NCI-H2081 (cell line): ENCODE measurements around the gene MAP3K14.

Source experiments
- DNase-seq, 2 experiments: peaks; one replicate each; lab custom pipeline; 2025; lab: John Stamatoyannopoulos, UW

The MAP3K14 gene

DNA sequence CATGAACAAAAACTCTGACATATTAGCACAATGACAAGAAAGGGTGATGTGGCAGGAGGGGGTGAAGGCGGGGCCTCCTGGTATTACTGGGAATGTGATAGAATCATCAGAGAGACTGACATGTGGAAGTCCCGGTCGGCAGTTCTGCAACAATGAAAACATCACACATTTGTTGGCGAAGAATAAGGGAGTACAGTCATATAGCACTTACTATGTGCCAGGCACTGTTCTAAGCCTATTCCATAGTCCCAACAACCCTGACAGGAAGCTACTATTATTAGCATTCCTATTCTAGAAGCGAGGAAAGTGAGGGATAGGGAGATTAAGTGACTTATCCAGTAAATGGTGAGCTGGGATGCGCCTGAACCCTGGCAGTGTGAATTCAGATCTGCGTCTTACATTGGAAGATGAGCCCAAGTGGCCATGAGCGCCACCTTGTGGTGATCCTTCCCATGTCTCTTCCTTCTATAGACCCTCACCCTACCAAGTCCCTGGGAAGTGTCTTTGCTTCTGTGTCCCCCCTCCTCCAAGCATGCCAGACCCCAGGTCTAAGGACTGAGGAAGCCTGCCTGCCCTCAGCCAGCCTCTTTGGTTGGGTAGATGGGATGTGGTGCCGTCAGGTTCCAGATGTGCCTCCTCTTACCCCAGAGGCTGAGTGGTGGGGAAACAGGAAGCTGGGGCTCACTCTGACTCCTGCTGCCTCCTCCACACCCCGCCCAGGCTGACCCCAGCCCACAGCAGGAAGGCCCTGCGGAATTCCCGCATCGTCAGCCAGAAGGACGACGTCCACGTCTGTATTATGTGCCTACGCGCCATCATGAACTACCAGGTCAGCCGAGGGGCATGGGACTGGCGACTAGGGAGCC lies 81.2 kb downstream of the MAP3K14 start:
- peak; percentile 48 to 58 for DNase-seq

GRCh38 chr17:45234641-45235415 lies 82.0 kb downstream of the MAP3K14 start:
- peak; percentile 62 to 68 for DNase-seq

DNA sequence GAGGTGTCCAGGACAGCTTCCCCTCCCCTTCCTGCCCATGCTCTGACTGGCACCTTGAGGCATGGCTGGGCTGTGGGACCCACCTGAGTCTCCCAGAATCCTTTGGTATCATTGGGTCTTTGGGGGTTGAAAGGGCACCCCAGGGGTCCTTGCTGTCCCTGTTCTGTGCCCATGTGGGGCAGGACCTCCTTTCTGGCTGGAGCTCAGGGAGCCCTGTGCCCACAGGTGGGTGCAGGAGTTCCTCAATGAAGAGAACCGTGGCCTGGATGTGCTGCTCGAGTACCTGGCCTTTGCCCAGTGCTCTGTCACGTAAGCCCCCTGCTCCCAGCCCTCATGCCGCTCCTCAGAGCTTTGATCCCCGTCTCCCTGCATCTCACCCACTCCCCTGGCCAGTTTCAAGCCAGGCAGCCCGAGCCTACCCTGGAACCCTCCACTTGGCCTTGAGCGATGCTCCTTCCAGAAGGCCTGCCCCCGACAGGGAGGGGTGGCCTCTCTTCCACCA lies 83.3 kb downstream of the MAP3K14 start:
- no peak for DNase-seq

DNA sequence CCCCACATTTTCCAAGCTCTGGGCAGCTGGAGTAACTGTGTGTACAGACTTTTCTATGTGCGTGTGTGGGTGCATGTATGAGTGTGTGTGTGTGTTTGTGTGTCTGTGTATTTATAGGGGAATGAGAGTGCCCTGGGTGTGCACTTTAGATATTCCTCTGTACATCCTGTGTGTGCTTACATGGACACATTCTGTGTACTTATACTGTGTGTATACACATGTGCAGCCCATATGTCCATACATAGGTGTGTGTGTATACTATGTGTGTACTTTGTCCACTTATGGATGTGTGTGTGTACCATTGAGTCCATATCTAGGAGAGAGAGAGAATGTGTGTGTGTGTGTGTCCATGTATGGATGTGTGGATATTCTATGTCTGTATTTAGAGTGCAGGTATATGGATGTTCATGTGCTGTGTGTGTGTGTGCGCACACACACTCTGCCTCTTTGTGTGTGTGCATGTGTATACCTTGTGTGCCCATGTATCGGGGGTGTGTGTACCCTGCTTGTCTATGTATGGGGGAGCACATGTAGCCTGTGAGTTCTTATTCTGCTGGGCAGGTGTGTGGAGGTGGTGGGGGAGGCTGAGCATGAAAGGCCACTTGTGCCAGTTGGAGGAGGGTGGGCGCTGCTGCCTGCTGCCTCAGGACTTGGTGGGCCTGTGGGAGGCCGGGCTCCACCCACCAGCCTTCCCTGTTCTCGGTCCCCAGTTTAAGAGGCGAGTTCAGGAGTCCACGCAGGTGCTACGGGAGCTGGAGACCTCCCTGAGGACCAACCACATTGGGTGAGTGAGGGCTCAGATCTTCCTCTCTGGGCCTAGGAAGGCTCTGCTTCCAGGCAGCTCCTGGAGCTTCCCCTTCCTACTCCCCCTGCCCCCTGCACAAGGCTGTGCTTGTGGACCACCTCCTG lies 84.1 kb downstream of the MAP3K14 start:
- no peak for DNase-seq

DNA sequence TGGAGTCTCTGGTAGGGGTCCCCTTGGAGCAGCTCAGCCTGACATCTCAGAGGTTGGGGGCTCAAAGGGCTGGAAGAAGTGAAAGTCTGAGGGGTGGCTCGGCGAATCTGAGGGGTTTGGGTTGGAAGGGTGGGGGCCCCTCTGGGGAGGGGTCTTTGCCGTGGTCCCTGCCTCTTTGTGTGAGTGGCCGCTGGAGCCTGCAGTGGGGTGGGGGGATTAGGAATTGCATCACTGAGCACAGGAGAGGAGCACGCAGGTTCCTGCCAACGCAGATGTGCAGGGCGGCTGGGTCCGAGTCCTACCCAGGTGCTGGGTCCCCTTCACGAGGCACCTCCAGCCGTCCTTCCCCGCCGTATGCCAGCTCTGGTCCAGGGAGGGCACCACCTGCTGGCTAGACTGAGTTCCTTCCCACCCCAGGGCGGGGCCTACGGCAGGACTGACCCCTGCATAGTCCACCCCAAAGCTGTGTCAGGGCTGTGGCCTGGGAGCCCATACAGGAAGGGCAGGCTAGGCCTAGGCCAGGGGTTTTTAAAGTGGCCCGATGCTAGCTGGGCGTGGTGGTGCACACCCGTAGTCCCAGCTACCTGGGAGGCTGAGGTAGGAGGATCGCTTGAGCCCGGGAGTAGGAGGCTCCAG lies 85.2 kb downstream of the MAP3K14 start:
- no peak for DNase-seq

GRCh38 chr17:45230787-45231480 lies 85.9 kb downstream of the MAP3K14 start:
- no peak for DNase-seq

- DNase-seq = no peak
These were observed 86.4 kb downstream of the MAP3K14 start for GRCh38 chr17:45230410-45230786.

GRCh38 chr17:45229681-45230409 lies 87.0 kb downstream of the MAP3K14 start:
- DNase-seq = no peak

- no peak for DNase-seq
These were observed 87.9 kb downstream of the MAP3K14 start for GRCh38 chr17:45228763-45229539.

DNA sequence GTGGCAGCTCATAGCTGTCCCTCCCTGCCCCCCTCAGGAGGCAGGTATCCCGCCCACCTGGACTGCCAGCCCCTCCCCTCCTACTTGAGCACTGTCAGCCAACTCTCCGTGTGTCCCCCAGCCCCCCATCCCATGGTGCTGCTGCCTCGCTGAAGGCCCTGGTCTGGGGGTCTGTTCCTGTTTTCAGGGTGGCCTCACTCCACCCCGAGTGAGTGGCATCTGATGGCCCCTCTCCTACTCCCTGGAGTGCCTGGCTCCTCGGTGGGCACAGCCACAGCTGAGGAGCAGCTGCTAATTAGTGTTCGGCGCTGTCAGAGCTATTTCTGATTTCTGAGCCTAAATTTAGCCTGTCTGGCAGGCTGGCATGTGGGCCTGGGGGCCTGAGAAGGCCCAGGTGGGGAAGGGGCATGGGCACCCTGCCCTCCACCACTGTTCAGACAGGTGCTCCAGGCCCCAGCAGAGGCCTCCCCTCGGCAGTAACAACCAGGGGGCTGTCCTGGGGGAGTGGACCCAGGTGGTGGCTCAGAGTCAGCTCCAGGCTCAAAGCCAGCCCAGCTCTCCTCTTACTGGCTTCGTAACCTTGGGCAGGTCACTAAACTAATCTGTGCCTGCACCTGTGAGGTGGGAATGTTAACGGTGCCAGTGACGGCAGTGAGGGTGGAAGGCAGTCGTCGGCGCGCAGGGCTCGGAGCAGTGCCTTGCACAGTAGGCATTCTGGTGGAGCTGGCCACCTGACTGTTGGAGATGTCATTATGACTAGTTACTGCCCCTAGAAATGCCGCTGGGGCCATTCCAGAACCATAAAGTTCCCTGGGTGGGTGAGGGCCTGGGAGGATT lies 88.7 kb downstream of the MAP3K14 start:
- no peak for DNase-seq

GRCh38 chr17:45227101-45227925 lies 89.5 kb downstream of the MAP3K14 start:
- no peak for DNase-seq

GRCh38 chr17:45226576-45226975 lies 90.2 kb downstream of the MAP3K14 start:
- DNase-seq = no peak

DNA sequence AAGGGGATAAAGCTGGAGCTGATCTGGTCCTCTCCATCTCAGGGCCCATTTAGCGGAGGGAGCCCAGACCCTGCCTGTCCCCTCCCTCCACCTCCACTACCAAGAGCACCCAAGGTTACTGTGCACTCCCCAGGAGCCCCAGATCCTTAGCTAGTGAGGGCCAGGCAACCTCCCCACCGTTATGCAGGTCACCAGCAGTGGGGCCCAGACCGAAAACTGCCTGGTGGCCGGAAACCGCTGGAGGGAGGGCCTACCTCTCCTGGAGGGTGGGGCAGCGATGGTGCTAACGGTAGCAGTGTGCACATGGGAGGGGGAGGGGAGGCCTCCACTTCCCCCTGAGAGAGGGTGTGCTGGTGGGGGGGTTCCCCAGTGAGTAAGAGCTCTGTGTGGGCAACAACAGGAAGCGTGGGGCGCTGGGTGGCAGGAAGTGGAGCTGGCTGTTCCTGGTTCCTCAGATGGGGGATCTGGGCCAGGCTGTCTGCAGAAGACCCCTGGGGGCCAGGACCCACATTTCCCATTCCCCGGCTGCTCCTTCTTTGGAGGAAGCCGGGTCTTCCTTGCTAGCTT lies 90.8 kb downstream of the MAP3K14 start:
- DNase-seq = no peak

- DNase-seq = no peak
These were observed 91.6 kb downstream of the MAP3K14 start for GRCh38 chr17:45225051-45225700.

GRCh38 chr17:45224671-45225050 lies 92.2 kb downstream of the MAP3K14 start:
- no peak for DNase-seq
